Measurements from ENCODE around the gene BCAS3.

Gene BCAS3

DNA sequence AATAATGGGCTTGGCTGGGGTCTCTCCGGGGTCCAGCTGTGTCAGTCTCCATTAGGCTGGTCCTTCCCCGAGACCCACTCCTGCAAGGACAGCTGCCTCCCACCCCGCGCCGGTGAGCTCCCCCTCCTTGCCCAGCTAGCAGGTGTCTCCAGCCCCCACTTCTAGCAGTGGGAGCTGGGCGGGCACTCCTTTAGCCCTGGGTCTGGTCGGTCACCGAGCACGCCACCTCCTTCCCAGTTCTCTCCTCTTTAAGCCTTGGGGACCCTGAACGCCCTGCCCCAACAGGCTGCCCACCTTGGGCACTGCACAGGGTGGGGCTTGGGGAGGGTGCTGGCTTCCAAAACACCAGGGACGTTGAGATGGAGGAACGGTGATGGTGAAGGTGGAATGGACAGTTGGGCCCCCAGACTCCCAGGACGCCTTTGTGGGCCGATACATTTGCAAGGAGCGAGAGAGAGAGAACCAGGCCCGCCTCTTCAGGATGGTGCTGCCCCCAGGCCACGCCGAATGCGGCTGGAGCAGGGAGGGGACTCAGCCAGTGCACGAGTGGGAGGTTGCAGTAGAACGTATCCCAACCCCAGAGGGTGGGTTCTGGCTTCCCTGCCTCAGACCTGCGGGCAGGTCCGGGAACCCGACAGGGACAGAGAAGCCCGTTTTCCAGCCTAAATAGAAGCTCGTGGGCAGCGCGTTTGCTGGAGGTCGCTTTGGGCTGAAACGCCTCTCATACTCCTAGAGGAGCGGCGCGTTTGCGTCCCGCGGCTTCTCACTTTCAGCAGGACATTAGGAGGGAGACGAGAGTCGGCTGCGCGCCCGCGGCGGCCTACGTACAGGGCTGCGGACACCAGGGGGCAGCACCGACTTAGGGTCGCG lies 732.7 kb downstream of the BCAS3 start:
- H3K36me3 ChIP-seq (ENCODE audit: control insufficient read depth, insufficient read depth, low read length): no peaks in the 10 kb centered on the region
- H3K27me3 ChIP-seq (ENCODE audit: control insufficient read depth, insufficient read depth, low read length, poor library complexity, severe bottlenecking): peaks cover 98% of the 10 kb centered on the region
- peak overlapping the region; percentile 42 for H3K4me3 ChIP-seq (ENCODE audit: insufficient read depth, low read depth, low read length)
- H3K9me3 ChIP-seq (ENCODE audit: control insufficient read depth, low read length): no peaks in the 10 kb centered on the region
- WGBS, 2 experiments: 6 to 8% methylated on average over 48 of the region's 48 CpGs
- no peak overlapping the region for H3K27ac ChIP-seq (ENCODE audit: insufficient read depth, low read depth, low read length, poor library complexity, severe bottlenecking)
- H3K4me1 ChIP-seq (ENCODE audit: control insufficient read depth, insufficient read depth, low read length): peaks cover 15% of the 10 kb centered on the region

DNA sequence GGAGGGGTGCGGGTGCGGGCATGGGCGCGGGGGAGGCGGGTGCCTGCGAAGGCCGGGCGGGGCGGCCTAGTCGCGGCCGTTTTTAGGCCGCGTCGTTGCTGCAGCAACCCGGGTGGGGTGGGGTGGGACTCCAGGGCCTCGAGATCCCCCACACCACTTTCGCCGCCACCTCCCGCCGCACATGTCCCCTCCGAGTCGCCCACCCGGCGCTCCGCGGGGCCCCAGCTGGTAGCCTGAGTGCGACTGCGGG lies 733.3 kb downstream of the BCAS3 start:
- 1% methylated on average over 29 of the region's 29 CpGs for WGBS, 2 experiments
- H3K27me3 ChIP-seq (ENCODE audit: control insufficient read depth, insufficient read depth, low read length, poor library complexity, severe bottlenecking): peaks cover 98% of the 10 kb centered on the region
- H3K27ac ChIP-seq (ENCODE audit: insufficient read depth, low read depth, low read length, poor library complexity, severe bottlenecking): no peak overlapping the region
- H3K4me3 ChIP-seq (ENCODE audit: insufficient read depth, low read depth, low read length): peak overlapping the region; percentile 42
- H3K36me3 ChIP-seq (ENCODE audit: control insufficient read depth, insufficient read depth, low read length): no peaks in the 10 kb centered on the region
- H3K9me3 ChIP-seq (ENCODE audit: control insufficient read depth, low read length): no peaks in the 10 kb centered on the region
- H3K4me1 ChIP-seq (ENCODE audit: control insufficient read depth, insufficient read depth, low read length): peaks cover 15% of the 10 kb centered on the region

GRCh38 chr17:61411261-61412142 lies 733.9 kb downstream of the BCAS3 start:
- H3K4me3 ChIP-seq (ENCODE audit: insufficient read depth, low read depth, low read length): peak overlapping the region; percentile 42
- 1% methylated on average over 75 of the region's 75 CpGs for WGBS, 2 experiments
- peaks cover 15% of the 10 kb centered on the region for H3K4me1 ChIP-seq (ENCODE audit: control insufficient read depth, insufficient read depth, low read length)
- H3K27me3 ChIP-seq (ENCODE audit: control insufficient read depth, insufficient read depth, low read length, poor library complexity, severe bottlenecking): peaks cover 98% of the 10 kb centered on the region
- H3K27ac ChIP-seq (ENCODE audit: insufficient read depth, low read depth, low read length, poor library complexity, severe bottlenecking): no peak overlapping the region
- no peaks in the 10 kb centered on the region for H3K36me3 ChIP-seq (ENCODE audit: control insufficient read depth, insufficient read depth, low read length)
- H3K9me3 ChIP-seq (ENCODE audit: control insufficient read depth, low read length): no peaks in the 10 kb centered on the region

GRCh38 chr17:61412143-61412859 lies 734.6 kb downstream of the BCAS3 start:
- peaks cover 96% of the 10 kb centered on the region for H3K27me3 ChIP-seq (ENCODE audit: control insufficient read depth, insufficient read depth, low read length, poor library complexity, severe bottlenecking)
- H3K4me1 ChIP-seq (ENCODE audit: control insufficient read depth, insufficient read depth, low read length): peaks cover 15% of the 10 kb centered on the region
- H3K4me3 ChIP-seq (ENCODE audit: insufficient read depth, low read depth, low read length): peak overlapping the region; percentile 42
- no peaks in the 10 kb centered on the region for H3K9me3 ChIP-seq (ENCODE audit: control insufficient read depth, low read length)
- no peak overlapping the region for H3K27ac ChIP-seq (ENCODE audit: insufficient read depth, low read depth, low read length, poor library complexity, severe bottlenecking)
- H3K36me3 ChIP-seq (ENCODE audit: control insufficient read depth, insufficient read depth, low read length): no peaks in the 10 kb centered on the region
- 1% methylated on average over 69 of the region's 69 CpGs for WGBS, 2 experiments

DNA sequence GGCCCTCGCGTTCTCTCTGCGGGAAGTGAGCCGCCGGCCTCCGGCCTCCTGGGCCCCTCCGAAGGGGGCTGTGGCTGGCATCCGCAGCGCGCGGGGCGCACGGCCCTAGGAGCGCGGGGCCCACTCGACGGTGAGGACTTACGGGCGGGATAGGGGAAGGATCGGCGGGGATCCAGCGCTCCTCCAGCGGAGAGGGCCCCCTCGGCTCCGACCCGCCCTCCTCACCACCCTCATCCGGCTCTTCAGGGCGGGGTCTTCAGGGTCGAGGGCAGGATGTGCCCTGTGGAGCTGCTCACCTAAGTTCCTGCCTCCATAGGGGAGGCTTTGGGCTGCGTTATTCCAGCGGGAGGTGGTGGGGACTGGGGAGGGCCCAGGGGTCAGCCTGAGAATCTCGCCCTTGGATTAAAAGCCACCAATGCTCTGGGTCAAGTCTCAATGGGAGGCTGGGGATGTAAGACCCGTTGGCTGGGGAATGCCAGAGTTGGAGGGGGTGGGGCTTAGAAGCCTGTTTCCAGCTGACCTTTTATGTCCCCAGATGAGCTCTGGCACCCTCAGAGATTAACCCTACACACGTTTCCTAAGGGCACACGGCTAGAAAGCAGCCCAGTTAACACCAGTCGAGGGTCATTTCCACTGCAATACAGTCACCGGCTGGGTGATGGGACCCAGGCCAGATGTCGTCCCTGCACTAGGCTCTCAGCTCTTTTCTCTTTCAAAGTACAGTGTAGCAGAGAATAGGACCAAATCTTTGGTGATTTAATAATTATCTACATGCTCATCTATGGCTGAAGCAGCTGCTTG lies 735.4 kb downstream of the BCAS3 start:
- Histone ChIP-seq H3K27me3 (ENCODE audit: control insufficient read depth, insufficient read depth, low read length, poor library complexity, severe bottlenecking) (peaks cover 88% of the 10 kb centered on the region), H3K9me3 (ENCODE audit: control insufficient read depth, low read length) (no peaks in the 10 kb centered on the region), H3K36me3 (ENCODE audit: control insufficient read depth, insufficient read depth, low read length) (no peaks in the 10 kb centered on the region), H3K27ac (ENCODE audit: insufficient read depth, low read depth, low read length, poor library complexity, severe bottlenecking) (no peak overlapping the region), H3K4me1 (ENCODE audit: control insufficient read depth, insufficient read depth, low read length) (peaks cover 15% of the 10 kb centered on the region), H3K4me3 (ENCODE audit: insufficient read depth, low read depth, low read length) (peak overlapping the region; percentile 42)
- 5 to 6% methylated on average over 38 of the region's 38 CpGs for WGBS, 2 experiments

DNA sequence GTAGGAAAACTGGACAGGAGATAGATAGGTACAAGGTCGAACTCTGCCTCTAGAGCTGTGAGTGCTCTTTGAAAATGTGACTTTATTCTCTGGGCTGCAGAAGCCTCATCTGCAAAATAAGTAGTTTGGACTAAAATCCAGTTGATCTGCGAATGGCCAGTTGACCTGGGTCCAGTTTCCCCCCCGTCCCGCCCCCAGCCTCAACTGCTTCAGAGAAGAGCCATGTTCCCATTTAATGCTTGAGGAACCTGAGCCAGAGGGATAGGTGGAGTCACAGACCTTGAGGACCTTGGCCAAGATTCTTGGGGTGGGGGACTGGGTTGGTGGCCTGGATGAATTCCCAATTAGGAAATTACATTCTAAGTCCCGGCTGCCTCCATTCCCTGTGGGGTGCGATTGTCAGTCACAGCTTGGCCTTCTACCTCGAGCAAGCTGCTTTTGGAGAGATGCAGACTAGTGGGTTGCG lies 736.0 kb downstream of the BCAS3 start:
- 85 to 91% methylated on average over 8 of the region's 8 CpGs for WGBS, 2 experiments
- Histone ChIP-seq H3K27me3 (ENCODE audit: control insufficient read depth, insufficient read depth, low read length, poor library complexity, severe bottlenecking) (peaks cover 82% of the 10 kb centered on the region), H3K36me3 (ENCODE audit: control insufficient read depth, insufficient read depth, low read length) (no peaks in the 10 kb centered on the region), H3K4me3 (ENCODE audit: insufficient read depth, low read depth, low read length) (no peak overlapping the region), H3K27ac (ENCODE audit: insufficient read depth, low read depth, low read length, poor library complexity, severe bottlenecking) (no peak overlapping the region), H3K9me3 (ENCODE audit: control insufficient read depth, low read length) (no peaks in the 10 kb centered on the region), H3K4me1 (ENCODE audit: control insufficient read depth, insufficient read depth, low read length) (peaks cover 15% of the 10 kb centered on the region)

- WGBS, 2 experiments: 78 to 79% methylated on average over 16 of the region's 16 CpGs
- H3K27ac ChIP-seq (ENCODE audit: insufficient read depth, low read depth, low read length, poor library complexity, severe bottlenecking): no peak overlapping the region
- H3K4me1 ChIP-seq (ENCODE audit: control insufficient read depth, insufficient read depth, low read length): peaks cover 15% of the 10 kb centered on the region
- no peak overlapping the region for H3K4me3 ChIP-seq (ENCODE audit: insufficient read depth, low read depth, low read length)
- H3K27me3 ChIP-seq (ENCODE audit: control insufficient read depth, insufficient read depth, low read length, poor library complexity, severe bottlenecking): peaks cover 76% of the 10 kb centered on the region
- no peaks in the 10 kb centered on the region for H3K36me3 ChIP-seq (ENCODE audit: control insufficient read depth, insufficient read depth, low read length)
- H3K9me3 ChIP-seq (ENCODE audit: control insufficient read depth, low read length): no peaks in the 10 kb centered on the region
Measured at GRCh38 chr17:61414141-61414935, 736.7 kb downstream of the BCAS3 start.

- Histone ChIP-seq H3K4me3 (ENCODE audit: insufficient read depth, low read depth, low read length) (no peak overlapping the region), H3K36me3 (ENCODE audit: control insufficient read depth, insufficient read depth, low read length) (no peaks in the 10 kb centered on the region), H3K9me3 (ENCODE audit: control insufficient read depth, low read length) (no peaks in the 10 kb centered on the region), H3K27me3 (ENCODE audit: control insufficient read depth, insufficient read depth, low read length, poor library complexity, severe bottlenecking) (peaks cover 70% of the 10 kb centered on the region), H3K27ac (ENCODE audit: insufficient read depth, low read depth, low read length, poor library complexity, severe bottlenecking) (no peak overlapping the region), H3K4me1 (ENCODE audit: control insufficient read depth, insufficient read depth, low read length) (peaks cover 15% of the 10 kb centered on the region)
- 90 to 92% methylated on average over 5 of the region's 5 CpGs for WGBS, 2 experiments
Measured at GRCh38 chr17:61414936-61415251, 737.2 kb downstream of the BCAS3 start.
